NCI-H82 treated with DMSO at 0.1 percent for 48 hours (cell line): ENCODE measurements around the gene KRTAP9-6.

Experiments used
- DNase-seq: peaks from one replicate; lab custom pipeline; 2025; ENCODE audit not compliant: unreplicated experiment; lab: John Stamatoyannopoulos, UW

The KRTAP9-6 gene

GRCh38 chr17:41315204-41315794 is 50.1 kb downstream of the KRTAP9-6 start, which contains the start of gene KRTAP17-1:
Gene KRTAP17-1 (minus strand): TSS chr17:41315710. CDS start chr17:41315650, 60 bp downstream.
- no peak for DNase-seq
